Heart left ventricle (tissue), 13 donors: ENCODE results near the gene ATG2B.

Experiments used
- CTCF ChIP-seq, 12 donors: fragments of 200-600 bp; sonication (generic) in 4 of 12; IDR thresholded peaks; one replicate each; pipeline versions ENCODE4 v1.5.0 to v1.8.0; 2018 to 2022; ENCODE audit warnings: antibody characterized with exemption in 12 of 12, mild to moderate bottlenecking in 5 of 12
- POLR2A ChIP-seq, 2 donors: fragments of 450-650 bp; IDR thresholded peaks; one replicate each; pipeline ENCODE4 v1.6.1; 2017; ENCODE audit warnings: antibody characterized with exemption in 2 of 2, mild to moderate bottlenecking in 2 of 2, moderate library complexity in 2 of 2
- donor health status: ischemic (EF 13 %, LVEDD 7.1; RV severe dilation, severe dysfunction).
- donor health status: DM: no; HTN: yes; CAD: no.
- donor health status: DM: no; HTN: no; CAD: no.
- donor health status: ischemic (EF 25% LVEDD 6.9; RV normal size, moderate dysfunction).
- donor health status: ischemic (EF 25% LVEDD 5.7; RV mildly dilated, moderate dysfunction).
- donor health status: ischemic (EF 35%, LVEDD 5.7; RV mildly dilated, moderate dysfunction).
- donor health status: nonischemic (EF 11% LVEDD 7.7; RV severe dilation, severe dysfunction).
- donor health status: DM: yes; HTN: yes; CAD: no.
- donor health status: PGD.
- donor health status: ischemic (EF 29% LVEDD 5.4; RV normal size, mild dysfunction).
- donor health status: nonischemic (EF 23%, LVEDD 6.1; RV moderate dilation, normal function).

GRCh38 chr14:96254687-96255086 lies 108.5 kb downstream of the ATG2B start:
- TF ChIP-seq CTCF (IDR thresholded peaks at IDR 0.05) (no peak), POLR2A (IDR thresholded peaks at IDR 0.05) (no peak)
